ENCODE results near the gene CEP131. TPM values are rescaled to one million over a fixed set of nuclear protein-coding genes. Genes with fewer than 3 reads are reported as not detected.

The CEP131 gene
- polyA plus RNA-seq, 2 of the 4 experiments (the other 2 are of a cell fraction), result 3.3 to 11.5 TPM

- no peak for TF ChIP-seq CHD2 (IDR thresholded peaks at IDR 0.05; ENCODE audit: low read length, partially characterized antibody)
- no peak for TF ChIP-seq GATA3 (IDR thresholded peaks at IDR 0.05; ENCODE audit: borderline replicate concordance)
- TF ChIP-seq EP300 (IDR thresholded peaks at IDR 0.05), result no peak
- TF ChIP-seq JUN (IDR thresholded peaks at IDR 0.05), result no peak
These were observed 24.8 kb downstream of the CEP131 start (continued) for GRCh38 chr17:81197831-81198490.

GRCh38 chr17:81197409-81197795 is 25.4 kb downstream of the CEP131 start:
- ChIA-PET POLR2A (no interaction called here), CTCF (interaction anchor here (0.9 to 13.7 kb wide), 6 partner anchors 33 to 175 kb away, joined by 3 to 175 read pairs (median 5); no protein-coding TSS in a partner anchor)
- FAIRE-seq, result no peak
- Histone ChIP-seq H3K4me1 (no peaks in the 10 kb centered on the region), H3K9me3 (no peaks in the 10 kb centered on the region), H3K4me3 (no peak overlapping the region), H3K4me2 (no peak overlapping the region), H3K27ac (no peak overlapping the region)
- no peak for ATAC-seq
- whole genome bisulfite sequencing (ENCODE audit: missing lambda C conversion rate), result 89% methylated on average over 14 of the region's 14 CpGs
- DNase-seq (ENCODE audit: low read depth in 1 of 2, low spot score in 1 of 2), result no peak
- TF ChIP-seq POLR2AphosphoS2 (conservative IDR thresholded peaks at IDR 0.05; ENCODE audit: low read length), result no peak
- no peak for TF ChIP-seq HOXA7 (CRISPR knock-in tag; IDR thresholded peaks at IDR 0.05)
- TF ChIP-seq MAX (IDR thresholded peaks at IDR 0.05), result no peak
- TF ChIP-seq ZFP36 (IDR thresholded peaks at IDR 0.05; ENCODE audit: borderline replicate concordance, partially characterized antibody), result no peak
- TF ChIP-seq MAFK (IDR thresholded peaks at IDR 0.05; ENCODE audit: partially characterized antibody), result no peak
- TF ChIP-seq HMGXB4 (CRISPR knock-in tag; IDR thresholded peaks at IDR 0.05; ENCODE audit: borderline replicate concordance), result no peak
- TF ChIP-seq MYC (IDR thresholded peaks at IDR 0.05; ENCODE audit: borderline replicate concordance, low read length), result no peak
- TF ChIP-seq ZSCAN20 (CRISPR knock-in tag; IDR thresholded peaks at IDR 0.05), result no peak
- TF ChIP-seq CBX2 (IDR thresholded peaks at IDR 0.05; ENCODE audit: borderline replicate concordance, low read depth), result no peak
- TF ChIP-seq FOXS1 (CRISPR knock-in tag; IDR thresholded peaks at IDR 0.05), result no peak
- TF ChIP-seq TP53 (CRISPR knock-in tag; IDR thresholded peaks at IDR 0.05), result no peak
- TF ChIP-seq POLR2A (IDR thresholded peaks at IDR 0.05; ENCODE audit: low read length), result no peak
- no peak for TF ChIP-seq RAD21 (conservative IDR thresholded peaks at IDR 0.05 in 1 of 2, IDR thresholded peaks at IDR 0.05 in 1 of 2)
- TF ChIP-seq JUN (IDR thresholded peaks at IDR 0.05), result no peak
- no peak for TF ChIP-seq BHLHE40 (IDR thresholded peaks at IDR 0.05; ENCODE audit: low read depth, low read length)
- TF ChIP-seq ZC3H11A (IDR thresholded peaks at IDR 0.05), result no peak
- TF ChIP-seq ELK1 (IDR thresholded peaks at IDR 0.05; ENCODE audit: low read depth, low read length), result no peak

- DNase-seq (ENCODE audit: low read depth in 1 of 2, low spot score in 1 of 2) (no peak), FAIRE-seq (no peak), ATAC-seq (no peak)
- Histone ChIP-seq H3K4me1 (no peaks in the 10 kb centered on the region), H3K27ac (no peak overlapping the region), H3K4me2 (no peak overlapping the region), H3K4me3 (no peak overlapping the region), H3K9me3 (no peaks in the 10 kb centered on the region)
- ChIA-PET CTCF (interaction anchor here (1.2 to 13.7 kb wide), 4 partner anchors 34 to 173 kb away, joined by 3 to 175 read pairs (median 7); no protein-coding TSS in a partner anchor), POLR2A (no interaction called here)
- TF ChIP-seq ELK1 (IDR thresholded peaks at IDR 0.05; ENCODE audit: low read depth, low read length) (no peak), CTCF (IDR thresholded peaks at IDR 0.05) (no peak), ESRRA (IDR thresholded peaks at IDR 0.05; ENCODE audit: borderline replicate concordance, low read length) (no peak), SMC3 (IDR thresholded peaks at IDR 0.05) (no peak), FOXS1 (CRISPR knock-in tag; IDR thresholded peaks at IDR 0.05) (no peak), CBX8 (IDR thresholded peaks at IDR 0.05) (no peak), ATOH8 (CRISPR knock-in tag; IDR thresholded peaks at IDR 0.05; ENCODE audit: low read depth) (no peak), PHF8 (IDR thresholded peaks at IDR 0.05; ENCODE audit: borderline replicate concordance, low read depth) (no peak), TP53 (CRISPR knock-in tag; IDR thresholded peaks at IDR 0.05) (no peak), HDAC2 (IDR thresholded peaks at IDR 0.05) (no peak), JUNB (IDR thresholded peaks at IDR 0.05) (no peak)
- WGBS (ENCODE audit: missing lambda C conversion rate), result 90% methylated on average over 36 of the region's 45 CpGs
These were observed 26.0 kb downstream of the CEP131 start for GRCh38 chr17:81196505-81197408.

All from A549 (cell line).